Measurements from ENCODE around the gene ZNF260. TPM values are rescaled to one million over a fixed set of nuclear protein-coding genes. Genes with fewer than 3 reads are reported as not detected.

ZNF260 gene
- total RNA-seq, 1 donor from 2014 or later: 12.5 TPM

GRCh38 chr19:36489118-36489919 lies 38.8 kb downstream of the ZNF260 start, which contains the start of gene ZNF566:
ZNF566 (minus strand) TSS chr19:36489561; CDS start chr19:36476557, 13,004 bp downstream.
- intact Hi-C loops (cut with DNase I): no loop called here
- H3K4me3 ChIP-seq: peak within 1 kb of the TSS; percentile 86
- peak within 1 kb of the TSS; percentile 94 for H3K27ac ChIP-seq
- H3K27me3 ChIP-seq (ENCODE audit: low read depth): no peaks in the 10 kb centered on the region
- DNase-seq (peak; percentile 93), ATAC-seq (peak; percentile 99 to 100)
- no peak for TF ChIP-seq CTCF (IDR thresholded peaks at IDR 0.05)
- H3K4me1 ChIP-seq: peaks cover 11% of the 10 kb centered on the region
- H3K9me3 ChIP-seq: no peaks in the 10 kb centered on the region
- no peaks in the 10 kb centered on the region for H3K36me3 ChIP-seq

- Histone ChIP-seq H3K4me1 (peaks cover 11% of the 10 kb centered on the region), H3K36me3 (no peaks in the 10 kb centered on the region), H3K9me3 (no peaks in the 10 kb centered on the region), H3K27ac (peak overlapping the region; percentile 94), H3K4me3 (peak overlapping the region; percentile 86), H3K27me3 (ENCODE audit: low read depth) (no peaks in the 10 kb centered on the region)
- no peak for TF ChIP-seq CTCF (IDR thresholded peaks at IDR 0.05)
- no peak for DNase-seq
- intact Hi-C loops (cut with DNase I): no loop called here
- ATAC-seq: peak in 1 of 2 donors; percentile 35
Observed at GRCh38 chr19:36488846-36489117, 39.3 kb downstream of the ZNF260 start.

GRCh38 chr19:36488118-36488845 lies 39.8 kb downstream of the ZNF260 start:
- TF ChIP-seq CTCF (IDR thresholded peaks at IDR 0.05): no peak
- H3K36me3 ChIP-seq: no peaks in the 10 kb centered on the region
- ATAC-seq (no peak), DNase-seq (no peak)
- peaks cover 1% of the 10 kb centered on the region for H3K9me3 ChIP-seq
- intact Hi-C loops (cut with DNase I): no loop called here
- H3K27ac ChIP-seq: peak overlapping the region; percentile 94
- no peaks in the 10 kb centered on the region for H3K27me3 ChIP-seq (ENCODE audit: low read depth)
- H3K4me1 ChIP-seq: peaks cover 11% of the 10 kb centered on the region
- peak overlapping the region; percentile 86 for H3K4me3 ChIP-seq

GRCh38 chr19:36483653-36484052 lies 44.4 kb downstream of the ZNF260 start:
- Histone ChIP-seq H3K27ac (no peak overlapping the region), H3K4me3 (no peak overlapping the region), H3K9me3 (peaks cover 20% of the 10 kb centered on the region), H3K4me1 (peaks cover 9% of the 10 kb centered on the region), H3K36me3 (no peaks in the 10 kb centered on the region), H3K27me3 (ENCODE audit: low read depth) (no peaks in the 10 kb centered on the region)
- intact Hi-C loops (cut with DNase I): no loop called here
- ATAC-seq (no peak), DNase-seq (no peak)
- TF ChIP-seq CTCF (IDR thresholded peaks at IDR 0.05): no peak

- H3K9me3 ChIP-seq: peaks cover 21% of the 10 kb centered on the region
- H3K36me3 ChIP-seq: no peaks in the 10 kb centered on the region
- no peaks in the 10 kb centered on the region for H3K27me3 ChIP-seq (ENCODE audit: low read depth)
- ATAC-seq (no peak), DNase-seq (no peak)
- H3K4me1 ChIP-seq: peaks cover 1% of the 10 kb centered on the region
- TF ChIP-seq CTCF (IDR thresholded peaks at IDR 0.05): no peak
- intact Hi-C loops (cut with DNase I): no loop called here
- no peak overlapping the region for H3K27ac ChIP-seq
- no peak overlapping the region for H3K4me3 ChIP-seq
Observed at GRCh38 chr19:36482876-36483275, 45.2 kb downstream of the ZNF260 start.

Other genes with a start within 250 kb of the ZNF260 start
- 7.7 TPM for gene ZFP14, start 149.1 kb downstream of the ZNF260 start, total RNA-seq
- 4.0 TPM for gene ZFP82, start 109.6 kb downstream of the ZNF260 start, total RNA-seq
- 11.3 TPM for gene ZNF566, start 38.7 kb downstream of the ZNF260 start, total RNA-seq
- gene ZNF529, start 45.0 kb upstream of the ZNF260 start, total RNA-seq: 10.6 TPM
- 5.2 TPM for gene ZNF382, start 77.0 kb upstream of the ZNF260 start, total RNA-seq
- gene ZNF461, start 138.6 kb upstream of the ZNF260 start, total RNA-seq: 7.5 TPM
- gene ZNF567, start 159.3 kb upstream of the ZNF260 start, total RNA-seq: 6.1 TPM
- gene ZNF850, start 244.5 kb upstream of the ZNF260 start, total RNA-seq: 3.3 TPM

All from lower lobe of right lung (tissue), 2 donors.